CD8-positive, alpha-beta memory T cell (primary cell): ENCODE measurements around the gene PIGL. TPM values are rescaled to one million over a fixed set of nuclear protein-coding genes. Genes with fewer than 3 reads are reported as not detected.
A peak's percentile ranks its signal among the peaks of the same experiment; 100 is the strongest.

Source experiments
- CTCF ChIA-PET: fragments of 350-600 bp; sonication (Branson Sonifier 250); formaldehyde crosslinking; loops from one replicate; lab custom pipeline; 2021; ENCODE audit warnings: antibody characterized with exemption; lab: Charles Lee
- POLR2A ChIA-PET: fragments of 350-600 bp; sonication (Branson Sonifier 250); formaldehyde crosslinking; loops from one replicate; lab custom pipeline; 2021; ENCODE audit warnings: antibody characterized with exemption; lab: Charles Lee
- DNase-seq, 5 donors: peaks; one replicate each; pipeline versions ENCODE4 v3.0.0 to v3.0.0-alpha.2; 2020 to 2022; ENCODE audit warnings: mixed read lengths in 1 of 5
- H3K27ac ChIP-seq: one replicate; pipeline ENCODE4 v1.7.0; 2013; ENCODE audit warnings: low read depth, mild to moderate bottlenecking, low read length, moderate library complexity
- H3K27me3 ChIP-seq: 2 replicates; pipeline ENCODE4 v1.7.0; 2013; ENCODE audit warnings: low read length, mild to moderate bottlenecking; ENCODE audit not compliant: insufficient read depth, poor library complexity, severe bottlenecking
- H3K36me3 ChIP-seq: 2 replicates; pipeline ENCODE4 v1.7.0; 2013; ENCODE audit warnings: mild to moderate bottlenecking, low read length, moderate library complexity; ENCODE audit not compliant: insufficient read depth
- H3K4me1 ChIP-seq: 2 replicates; pipeline ENCODE4 v1.7.0; 2013; ENCODE audit warnings: mild to moderate bottlenecking, low read length, moderate library complexity; ENCODE audit not compliant: insufficient read depth
- H3K4me3 ChIP-seq: 2 replicates; pipeline ENCODE4 v1.7.0; 2013; ENCODE audit warnings: mild to moderate bottlenecking, low read length
- H3K9me3 ChIP-seq: 2 replicates; pipeline ENCODE4 v1.7.0; 2013; ENCODE audit warnings: mild to moderate bottlenecking, low read length
- H3K27ac Mint-ChIP-seq, 8 donors: one replicate each; pipeline ENCODE4 v1.8.0; 2020 to 2021; ENCODE audit warnings: mixed read lengths in 8 of 8, mild to moderate bottlenecking in 6 of 8, inconsistent platforms in 3 of 8, moderate library complexity in 3 of 8
- H3K27me3 Mint-ChIP-seq, 2 donors: one replicate each; pipeline ENCODE4 v1.8.0; 2020 to 2021; ENCODE audit warnings: mixed read lengths in 2 of 2, mild to moderate bottlenecking in 1 of 2, moderate library complexity in 1 of 2
- H3K36me3 Mint-ChIP-seq, 3 donors: one replicate each; pipeline ENCODE4 v1.8.0; 2020 to 2021; ENCODE audit warnings: mixed read lengths in 3 of 3, inconsistent platforms in 1 of 3, mild to moderate bottlenecking in 1 of 3
- H3K4me1 Mint-ChIP-seq, 3 donors: one replicate each; pipeline ENCODE4 v1.8.0; 2020 to 2021; ENCODE audit warnings: mixed read lengths in 3 of 3, inconsistent platforms in 1 of 3, mild to moderate bottlenecking in 1 of 3
- H3K4me3 Mint-ChIP-seq, 7 donors: one replicate each; pipeline ENCODE4 v1.8.0; 2020 to 2021; ENCODE audit warnings: mixed read lengths in 7 of 7, mild to moderate bottlenecking in 6 of 7, moderate library complexity in 4 of 7, inconsistent platforms in 2 of 7
- H3K9me3 Mint-ChIP-seq, 5 donors: one replicate each; pipeline ENCODE4 v1.8.0; 2020 to 2022; ENCODE audit warnings: mixed read lengths in 5 of 5, mild to moderate bottlenecking in 3 of 5, moderate library complexity in 2 of 5, inconsistent platforms in 1 of 5
- polyA plus RNA-seq: library from polyadenylated mRNA; unstranded; fragments of 300-500 nt; fragmentation: Illumina TruSeq; gene quantifications from one replicate; pipeline ENCODE4 v1.2.3, GENCODE V29; 2021
- total RNA-seq, 2 experiments: library from RNA; stranded (reverse); gene quantifications; one replicate each; pipeline ENCODE4 v1.2.3, GENCODE V29; 2021

The PIGL gene
- total and polyA plus RNA-seq, 3 experiments from 2014 or later = 12.9 to 27.1 (median 26.3) TPM

DNA sequence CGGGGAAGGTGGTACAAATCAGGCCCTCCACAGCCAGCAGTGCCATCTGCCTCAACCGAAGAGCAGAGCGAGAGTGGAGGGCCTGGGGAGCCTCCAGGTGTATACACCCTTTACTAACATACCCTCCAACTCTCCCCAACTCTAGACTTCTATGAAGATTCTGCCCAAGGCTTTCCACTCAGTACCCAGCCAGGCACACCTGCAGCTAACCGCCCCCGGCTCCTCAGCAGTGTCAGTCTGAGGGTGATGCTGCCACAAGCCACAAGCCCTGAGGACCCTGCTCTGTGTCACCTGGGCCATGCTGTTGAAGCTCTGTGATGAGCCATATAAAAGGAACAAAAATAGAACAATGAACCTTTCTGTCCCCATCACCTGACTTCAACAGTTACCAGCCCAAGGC, 132.4 kb downstream of the PIGL start:
- Mint-ChIP-seq H3K9me3 (no peaks in the 10 kb centered on the region), H3K27me3 (peaks cover 0 to 2% of the 10 kb centered on the region in 2 donors), H3K27ac (peak overlapping the region in 2 of 8 donors; percentile 11 to 37), H3K4me1 (peaks cover 17 to 21% (median 20%) of the 10 kb centered on the region in 3 donors), H3K36me3 (peaks cover 0 to 21% (median 0%) of the 10 kb centered on the region in 3 donors), H3K4me3 (peak overlapping the region in 1 of 7 donors; percentile 40)
- H3K4me3 ChIP-seq = no peak overlapping the region
- H3K36me3 ChIP-seq = no peaks in the 10 kb centered on the region
- H3K27me3 ChIP-seq = no peaks in the 10 kb centered on the region
- ChIA-PET POLR2A (interaction anchor here (0.7 kb wide), 2 partner anchors 11 to 29 kb away, joined by 3 read pairs; no protein-coding TSS in a partner anchor), CTCF (interaction anchor here (10.7 kb wide), 1 partner anchor 15 kb away, joined by 68 read pairs; no protein-coding TSS in a partner anchor)
- H3K9me3 ChIP-seq = no peaks in the 10 kb centered on the region
- no peak for DNase-seq
- peaks cover 13% of the 10 kb centered on the region for H3K4me1 ChIP-seq
- no peak overlapping the region for H3K27ac ChIP-seq

DNA sequence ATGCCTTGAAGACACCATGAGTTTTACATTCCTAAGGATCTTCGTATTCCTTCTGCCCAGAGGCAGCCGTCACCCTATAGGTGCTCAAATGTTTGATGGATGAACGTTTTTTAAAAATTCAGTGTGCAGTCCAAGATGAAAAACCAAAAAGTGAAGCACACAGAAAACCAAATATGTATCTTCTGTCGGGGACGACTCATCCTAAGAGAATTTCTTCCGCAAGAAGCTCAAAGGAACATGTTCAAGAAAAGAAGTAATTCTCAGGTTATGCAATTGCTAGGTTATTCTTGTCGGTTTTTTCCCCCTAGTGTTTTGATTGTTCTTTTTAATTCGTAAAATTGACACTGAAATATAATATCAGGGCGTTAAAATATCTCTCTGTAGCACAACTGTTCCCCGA, 134.8 kb downstream of the PIGL start:
- no peaks in the 10 kb centered on the region for H3K36me3 ChIP-seq
- Mint-ChIP-seq H3K27ac (peak overlapping the region in 6 of 8 donors; percentile 57 to 90 (median 78)), H3K27me3 (peaks cover 0 to 2% of the 10 kb centered on the region in 2 donors), H3K4me1 (peaks cover 17 to 21% (median 20%) of the 10 kb centered on the region in 3 donors), H3K36me3 (peaks cover 0 to 16% (median 0%) of the 10 kb centered on the region in 3 donors), H3K4me3 (peak overlapping the region; percentile 93 to 98 (median 94)), H3K9me3 (no peaks in the 10 kb centered on the region)
- no peaks in the 10 kb centered on the region for H3K9me3 ChIP-seq
- no peaks in the 10 kb centered on the region for H3K27me3 ChIP-seq
- POLR2A ChIA-PET = interaction anchor here (1.2 kb wide), 1 partner anchor 12 kb away, joined by 3 read pairs; no protein-coding TSS in a partner anchor
- H3K27ac ChIP-seq = peak overlapping the region; percentile 20
- H3K4me1 ChIP-seq = peaks cover 13% of the 10 kb centered on the region
- CTCF ChIA-PET = interaction anchor here (1.5 to 10.7 kb wide), 2 partner anchors 12 to 64 kb away, joined by 4 to 68 read pairs; partner anchors contain the start of gene TRPV2
- DNase-seq = no peak
- peak overlapping the region; percentile 69 for H3K4me3 ChIP-seq

DNA sequence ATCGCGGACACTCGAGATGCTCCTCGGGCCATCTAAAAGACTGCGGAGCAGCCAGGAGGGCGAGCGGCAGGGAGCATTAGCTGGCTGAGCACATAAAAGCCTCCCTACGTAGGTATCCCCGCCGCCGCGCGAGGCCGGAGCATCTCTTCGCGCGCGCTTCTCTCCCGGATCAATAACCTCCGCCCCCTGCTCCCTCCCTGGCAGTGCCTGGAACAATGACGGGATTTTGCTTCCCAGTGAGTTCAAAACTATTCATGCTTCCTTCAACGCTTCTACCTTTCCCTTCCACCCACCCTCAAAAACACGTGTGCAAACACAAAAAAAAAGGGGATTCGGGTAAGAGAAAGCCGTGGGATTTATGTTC, 135.3 kb downstream of the PIGL start:
- peaks cover 17 to 21% (median 20%) of the 10 kb centered on the region in 3 donors for H3K4me1 Mint-ChIP-seq
- H3K9me3 ChIP-seq = no peaks in the 10 kb centered on the region
- ChIA-PET POLR2A (interaction anchor here (0.9 to 1.6 kb wide), 4 partner anchors 11 to 184 kb away, joined by 3 to 13 read pairs (median 6); partner anchors contain the start of gene UBB), CTCF (interaction anchor here (0.9 to 10.7 kb wide), 3 partner anchors 8 to 66 kb away, joined by 4 to 68 read pairs (median 15); no protein-coding TSS in a partner anchor)
- H3K27ac Mint-ChIP-seq = peak overlapping the region in 6 of 8 donors; percentile 57 to 90 (median 78)
- H3K36me3 Mint-ChIP-seq = peaks cover 0 to 16% (median 0%) of the 10 kb centered on the region in 3 donors
- H3K4me1 ChIP-seq = peaks cover 13% of the 10 kb centered on the region
- peak overlapping the region; percentile 93 to 98 (median 94) for H3K4me3 Mint-ChIP-seq
- no peaks in the 10 kb centered on the region for H3K9me3 Mint-ChIP-seq
- peak overlapping the region; percentile 20 for H3K27ac ChIP-seq
- no peaks in the 10 kb centered on the region for H3K27me3 ChIP-seq
- peak in 3 of 5 donors; percentile 8 to 31 (median 14) for DNase-seq
- H3K36me3 ChIP-seq = no peaks in the 10 kb centered on the region
- peak overlapping the region; percentile 69 for H3K4me3 ChIP-seq
- peaks cover 0 to 2% of the 10 kb centered on the region in 2 donors for H3K27me3 Mint-ChIP-seq

DNA sequence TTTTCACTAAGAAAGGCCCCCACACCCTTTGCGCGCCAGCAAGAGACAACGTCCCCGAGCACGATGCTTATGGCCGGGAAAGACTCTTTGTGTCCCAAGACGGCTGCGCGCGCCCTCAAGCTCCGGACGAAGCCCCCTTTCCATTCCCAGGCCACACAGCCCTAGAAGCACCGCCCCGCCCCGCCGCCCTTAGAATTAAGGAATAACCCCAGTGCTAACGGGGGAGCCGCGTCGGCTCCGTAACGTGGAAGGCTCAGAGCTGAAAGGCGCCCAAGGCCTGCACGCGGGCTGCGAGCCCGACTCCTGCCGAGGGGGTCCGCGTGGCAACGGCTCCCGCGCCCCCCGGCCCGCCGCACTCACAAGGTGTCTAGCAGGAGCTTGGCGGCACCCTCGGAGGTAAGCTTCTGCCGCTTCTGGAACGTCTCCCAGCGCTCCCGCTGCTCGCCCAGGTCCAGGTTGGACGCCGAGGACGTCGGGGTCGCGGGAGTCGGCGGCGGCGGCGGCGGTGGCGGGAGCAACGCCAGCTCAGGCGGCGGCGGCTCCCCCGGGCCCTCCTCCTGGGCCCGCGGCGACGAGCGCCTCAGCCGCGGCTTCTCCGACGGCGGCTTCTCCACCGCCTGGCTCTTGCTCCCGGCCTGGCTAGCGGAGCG, 135.8 kb downstream of the PIGL start:
- Histone ChIP-seq H3K4me3 (peak overlapping the region; percentile 69), H3K27ac (peak overlapping the region; percentile 20), H3K36me3 (no peaks in the 10 kb centered on the region), H3K9me3 (no peaks in the 10 kb centered on the region), H3K4me1 (peaks cover 13% of the 10 kb centered on the region), H3K27me3 (no peaks in the 10 kb centered on the region)
- H3K4me3 Mint-ChIP-seq = peak overlapping the region; percentile 93 to 98 (median 94)
- DNase-seq = peak; percentile 10 to 58 (median 47)
- peaks cover 17 to 21% (median 20%) of the 10 kb centered on the region in 3 donors for H3K4me1 Mint-ChIP-seq
- H3K9me3 Mint-ChIP-seq = no peaks in the 10 kb centered on the region
- ChIA-PET POLR2A (interaction anchor here (0.6 to 1.6 kb wide), 6 partner anchors 11 to 183 kb away, joined by 3 to 13 read pairs (median 6); partner anchors contain the start of gene UBB), CTCF (interaction anchor here (0.5 to 10.7 kb wide), 9 partner anchors 8 to 332 kb away, joined by 3 to 68 read pairs (median 4); partner anchors contain the start of gene TRPV2)
- peak overlapping the region; percentile 57 to 95 (median 78) for H3K27ac Mint-ChIP-seq
- H3K27me3 Mint-ChIP-seq = peaks cover 0 to 2% of the 10 kb centered on the region in 2 donors
- H3K36me3 Mint-ChIP-seq = peaks cover 0 to 13% (median 0%) of the 10 kb centered on the region in 3 donors

DNA sequence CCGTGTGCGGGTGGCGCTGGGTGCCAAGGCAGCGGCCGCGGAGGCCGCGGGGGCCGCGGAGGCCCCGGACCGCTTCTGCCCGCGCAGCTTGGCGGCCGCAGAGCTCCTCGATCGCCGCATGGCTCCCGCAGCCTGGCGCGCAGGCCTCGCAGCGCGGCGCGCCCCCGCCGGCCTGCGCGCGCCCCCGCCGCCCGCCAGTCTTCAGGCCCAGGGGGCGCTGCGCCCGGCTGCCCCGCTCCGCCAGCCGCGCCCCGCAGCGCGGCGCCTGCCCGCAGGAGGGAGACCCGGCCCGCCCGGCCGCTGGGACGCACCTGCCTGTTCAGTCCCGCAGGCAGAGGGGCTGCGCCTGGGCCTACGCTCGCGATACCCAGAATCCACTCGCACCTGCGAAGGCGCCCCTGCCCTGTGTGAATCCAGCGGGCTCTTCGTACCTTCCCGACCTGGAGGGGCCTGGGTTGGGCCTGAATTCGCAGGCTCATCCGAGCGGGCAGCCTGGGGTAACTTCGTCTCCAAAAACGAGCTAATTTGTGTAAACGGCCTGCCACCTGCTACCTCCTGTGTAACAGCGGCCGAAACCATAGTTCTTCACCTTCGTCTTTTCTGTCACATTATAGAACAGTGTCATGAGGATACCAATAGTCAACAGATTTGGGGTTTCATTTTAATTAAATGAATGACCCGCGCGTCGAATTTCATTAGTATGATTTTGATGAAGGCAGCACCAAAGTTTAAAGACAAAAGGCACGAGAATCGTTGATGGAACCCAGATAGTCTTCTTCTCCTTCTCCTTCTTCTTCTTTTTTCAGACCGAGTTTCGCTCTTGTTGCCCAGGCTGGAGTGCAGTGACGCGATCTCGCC, 136.5 kb downstream of the PIGL start, which contains the start of gene CENPV:
CENPV (minus strand) TSS at position 153 of the 858 bp plus-strand sequence; CDS start at position 120, 33 bp downstream.
- ChIA-PET POLR2A (interaction anchor here (0.5 to 1.6 kb wide), 6 partner anchors 16 to 182 kb away, joined by 3 to 13 read pairs (median 6); partner anchors contain the start of gene UBB), CTCF (interaction anchor here (0.5 to 10.7 kb wide), 9 partner anchors 9 to 333 kb away, joined by 3 to 68 read pairs (median 4); partner anchors contain the start of gene TRPV2)
- Histone ChIP-seq H3K27me3 (no peaks in the 10 kb centered on the region), H3K36me3 (no peaks in the 10 kb centered on the region), H3K4me1 (peaks cover 13% of the 10 kb centered on the region), H3K9me3 (no peaks in the 10 kb centered on the region), H3K4me3 (peak within 1 kb of the TSS; percentile 69), H3K27ac (peak within 1 kb of the TSS; percentile 31)
- peaks cover 17 to 21% (median 20%) of the 10 kb centered on the region in 3 donors for H3K4me1 Mint-ChIP-seq
- H3K36me3 Mint-ChIP-seq = peaks cover 0 to 13% (median 0%) of the 10 kb centered on the region in 3 donors
- peak; percentile 56 to 79 (median 67) for DNase-seq
- H3K4me3 Mint-ChIP-seq = peak within 1 kb of the TSS; percentile 93 to 98 (median 94)
- H3K9me3 Mint-ChIP-seq = no peaks in the 10 kb centered on the region
- H3K27ac Mint-ChIP-seq = peak within 1 kb of the TSS; percentile 57 to 96 (median 80)
- peaks cover 0 to 2% of the 10 kb centered on the region in 2 donors for H3K27me3 Mint-ChIP-seq

DNA sequence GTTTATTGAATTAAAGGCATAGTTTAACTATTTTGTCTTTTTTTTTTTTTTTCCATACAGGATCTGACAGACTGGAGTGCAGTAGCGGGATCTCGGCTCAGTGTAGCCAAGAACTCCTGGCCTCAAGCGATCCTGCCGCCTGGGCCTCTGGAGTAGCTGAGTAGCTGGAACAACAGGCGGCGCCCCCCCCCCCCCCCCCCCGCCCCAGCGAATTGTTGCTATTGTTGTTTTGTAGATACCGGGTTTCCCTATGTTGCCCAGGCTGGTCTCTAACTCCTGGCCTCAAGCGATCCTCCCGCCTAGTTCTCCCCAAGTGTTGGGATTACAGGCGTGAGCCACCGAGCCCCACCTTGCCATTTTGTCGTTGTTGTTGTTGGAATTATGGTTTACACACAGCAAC, 137.6 kb downstream of the PIGL start:
- Histone ChIP-seq H3K9me3 (no peaks in the 10 kb centered on the region), H3K27me3 (no peaks in the 10 kb centered on the region), H3K4me3 (no peak overlapping the region), H3K4me1 (peaks cover 13% of the 10 kb centered on the region), H3K27ac (no peak overlapping the region), H3K36me3 (no peaks in the 10 kb centered on the region)
- POLR2A ChIA-PET = no interaction called here
- no peaks in the 10 kb centered on the region for H3K9me3 Mint-ChIP-seq
- H3K27me3 Mint-ChIP-seq = peaks cover 0 to 2% of the 10 kb centered on the region in 2 donors
- peaks cover 17 to 21% (median 20%) of the 10 kb centered on the region in 3 donors for H3K4me1 Mint-ChIP-seq
- peak overlapping the region in 6 of 7 donors; percentile 51 to 90 (median 86) for H3K4me3 Mint-ChIP-seq
- H3K27ac Mint-ChIP-seq = peak overlapping the region in 1 of 8 donors; percentile 27
- H3K36me3 Mint-ChIP-seq = peaks cover 0 to 4% (median 0%) of the 10 kb centered on the region in 3 donors
- CTCF ChIA-PET = interaction anchor here (10.7 kb wide), 1 partner anchor 10 kb away, joined by 68 read pairs; no protein-coding TSS in a partner anchor
- no peak for DNase-seq

DNA sequence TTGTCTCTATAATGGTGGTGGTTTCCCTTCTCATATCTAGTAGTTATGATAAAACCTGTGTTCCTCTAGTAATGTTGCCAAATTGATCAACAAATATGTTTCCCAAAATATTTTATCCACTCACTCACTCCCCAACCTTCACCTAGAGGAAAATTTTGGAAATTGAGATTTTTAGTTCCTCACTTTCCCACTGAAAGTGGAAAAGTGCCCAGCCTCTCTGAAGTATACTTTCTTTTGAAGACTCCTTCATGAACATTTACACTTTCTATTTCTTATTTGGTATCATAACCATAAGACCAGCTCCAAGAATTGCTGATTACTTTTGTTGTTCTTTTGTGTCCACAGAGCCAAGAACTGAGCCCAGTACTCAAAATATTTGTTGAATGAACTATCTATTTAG, 141.4 kb downstream of the PIGL start:
- Mint-ChIP-seq H3K4me1 (peaks cover 2 to 5% (median 5%) of the 10 kb centered on the region in 3 donors), H3K4me3 (peak overlapping the region in 1 of 7 donors; percentile 61), H3K27ac (no peak overlapping the region), H3K36me3 (peaks cover 0 to 2% (median 0%) of the 10 kb centered on the region in 3 donors), H3K9me3 (no peaks in the 10 kb centered on the region), H3K27me3 (no peaks in the 10 kb centered on the region)
- ChIA-PET CTCF (no interaction called here), POLR2A (no interaction called here)
- Histone ChIP-seq H3K4me1 (peaks cover 4% of the 10 kb centered on the region), H3K27ac (no peak overlapping the region), H3K27me3 (no peaks in the 10 kb centered on the region), H3K4me3 (no peak overlapping the region), H3K36me3 (no peaks in the 10 kb centered on the region), H3K9me3 (no peaks in the 10 kb centered on the region)
- no peak for DNase-seq
